COLO668 (cell line): ENCODE data around the gene DEPP1.
A peak's percentile ranks its signal among the peaks of the same experiment; 100 is the strongest.

Source experiments
- DNase-seq: peaks from one replicate; lab custom pipeline; 2025; ENCODE audit not compliant: unreplicated experiment; lab: John Stamatoyannopoulos, UW

The DEPP1 gene

DNA sequence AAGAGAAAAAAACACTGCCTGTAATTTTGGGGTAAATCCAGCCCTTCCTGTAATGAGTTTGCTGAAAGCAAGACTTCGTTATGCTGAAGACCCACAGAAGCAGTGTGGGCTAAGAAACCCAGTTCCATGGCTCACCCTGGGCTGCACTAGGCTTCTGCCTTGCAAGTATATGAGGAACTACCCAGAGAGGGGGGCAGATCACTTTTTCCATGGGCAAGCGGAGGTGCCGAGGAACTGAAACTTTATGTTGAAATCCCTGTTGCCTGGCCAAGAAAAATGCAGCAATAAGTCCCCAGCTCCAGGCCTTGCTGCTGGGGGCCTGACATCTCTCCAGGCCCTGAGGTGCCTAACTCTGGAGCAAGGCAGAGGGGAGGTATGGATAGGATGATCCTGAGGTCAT is 10.5 kb downstream of the DEPP1 start:
- DNase-seq: no peak

DNA sequence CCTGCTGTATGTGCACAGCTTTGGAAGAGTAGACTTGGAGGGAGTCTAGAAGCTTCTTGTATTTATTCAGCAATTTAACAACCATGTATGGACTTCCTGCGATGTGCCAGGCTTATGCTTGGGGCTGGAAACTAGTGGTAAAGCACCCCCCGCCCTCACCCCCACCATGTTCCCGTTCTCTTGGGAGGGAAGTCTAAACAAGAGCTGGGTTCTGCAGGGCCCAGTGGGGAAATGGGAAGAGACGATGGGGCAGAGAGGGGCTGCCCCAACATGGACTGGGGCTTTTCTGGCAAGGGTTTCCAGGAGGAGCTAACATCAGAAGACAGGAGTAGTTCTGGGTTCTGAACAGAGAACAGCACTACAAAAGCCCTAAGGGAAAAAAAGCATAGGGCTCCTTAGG is 11.0 kb downstream of the DEPP1 start:
- no peak for DNase-seq

GRCh38 chr10:44966816-44967509 is 11.6 kb downstream of the DEPP1 start:
- no peak for DNase-seq

GRCh38 chr10:44966129-44966815 is 12.3 kb downstream of the DEPP1 start:
- no peak for DNase-seq

GRCh38 chr10:44965651-44966097 is 12.9 kb downstream of the DEPP1 start:
- DNase-seq: no peak

- no peak for DNase-seq
Observed at GRCh38 chr10:44965104-44965503, 13.5 kb downstream of the DEPP1 start.

- DNase-seq: peak; percentile 25
Observed at GRCh38 chr10:44963772-44964633, 14.6 kb downstream of the DEPP1 start.

- peak; percentile 75 for DNase-seq
Observed at GRCh38 chr10:44962870-44963738, 15.5 kb downstream of the DEPP1 start.

DNA sequence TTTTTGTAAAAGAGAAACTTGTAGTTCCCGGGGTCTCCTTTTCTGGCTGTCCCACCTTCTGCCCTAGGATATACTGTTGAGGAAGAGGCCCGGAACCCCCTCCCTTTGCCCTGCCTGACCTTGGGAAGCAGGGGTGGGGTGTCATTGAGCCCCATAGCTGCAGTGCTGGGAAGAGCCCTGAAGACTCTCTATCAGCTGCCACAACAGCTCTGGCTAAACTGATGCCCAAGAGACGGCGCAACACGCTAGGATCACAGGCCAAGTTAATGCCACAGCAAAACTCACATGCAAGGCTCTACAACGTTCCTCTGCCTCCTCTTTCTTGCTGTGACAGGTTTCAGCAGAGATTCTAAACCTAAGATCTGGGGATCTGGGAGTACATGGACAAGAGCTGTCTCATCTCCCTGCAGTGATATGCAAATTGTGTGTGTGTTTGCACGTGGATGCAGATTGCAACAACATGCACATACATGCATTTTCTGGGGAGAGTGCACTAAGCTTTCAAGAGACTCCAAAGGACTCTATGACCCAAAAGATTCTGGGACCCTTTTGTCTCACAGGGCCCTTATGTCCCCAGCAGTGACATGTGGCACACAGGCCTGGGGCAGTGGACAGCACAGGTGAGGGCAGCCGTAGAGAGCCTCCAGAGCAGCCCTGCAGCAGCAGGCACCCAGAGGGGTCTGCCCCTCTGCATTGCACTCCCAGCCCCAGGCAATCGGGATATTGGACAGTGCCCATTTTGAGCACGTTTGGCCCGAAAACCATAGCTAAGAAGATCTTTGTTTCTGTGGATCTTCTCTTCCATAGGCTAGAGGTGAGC is 16.5 kb downstream of the DEPP1 start:
- no peak for DNase-seq

- DNase-seq: no peak
Observed at GRCh38 chr10:44961230-44961571, 17.4 kb downstream of the DEPP1 start.

GRCh38 chr10:44960482-44961229 is 18.0 kb downstream of the DEPP1 start:
- DNase-seq: no peak

GRCh38 chr10:44960088-44960460 is 18.5 kb downstream of the DEPP1 start:
- no peak for DNase-seq

- DNase-seq: peak; percentile 85
Observed at GRCh38 chr10:44959247-44960087, 19.1 kb downstream of the DEPP1 start, which contains the start of gene RASSF4. Gene RASSF4, plus strand, starts transcription at chr10:44959802. Its CDS starts 10,401 bp downstream, at chr10:44970203.

DNA sequence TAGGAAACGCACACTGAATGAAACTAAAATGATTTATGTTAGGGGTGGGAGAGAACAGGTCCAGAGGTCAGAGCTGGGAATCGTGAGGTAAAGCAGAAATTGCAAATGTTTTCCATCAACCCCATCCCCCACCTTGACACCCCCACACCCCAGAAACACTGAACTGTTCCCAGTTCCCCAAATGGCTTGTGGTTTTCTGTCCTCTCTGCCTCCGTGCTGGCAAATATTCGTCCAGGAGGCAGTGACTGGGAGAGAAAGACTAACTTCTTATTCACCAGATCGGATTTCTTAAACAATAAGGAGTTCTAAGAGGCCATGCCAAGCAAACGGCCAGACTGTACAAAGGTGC is 19.7 kb downstream of the DEPP1 start:
- DNase-seq: no peak

GRCh38 chr10:44958196-44958897 is 20.3 kb downstream of the DEPP1 start:
- no peak for DNase-seq

DNA sequence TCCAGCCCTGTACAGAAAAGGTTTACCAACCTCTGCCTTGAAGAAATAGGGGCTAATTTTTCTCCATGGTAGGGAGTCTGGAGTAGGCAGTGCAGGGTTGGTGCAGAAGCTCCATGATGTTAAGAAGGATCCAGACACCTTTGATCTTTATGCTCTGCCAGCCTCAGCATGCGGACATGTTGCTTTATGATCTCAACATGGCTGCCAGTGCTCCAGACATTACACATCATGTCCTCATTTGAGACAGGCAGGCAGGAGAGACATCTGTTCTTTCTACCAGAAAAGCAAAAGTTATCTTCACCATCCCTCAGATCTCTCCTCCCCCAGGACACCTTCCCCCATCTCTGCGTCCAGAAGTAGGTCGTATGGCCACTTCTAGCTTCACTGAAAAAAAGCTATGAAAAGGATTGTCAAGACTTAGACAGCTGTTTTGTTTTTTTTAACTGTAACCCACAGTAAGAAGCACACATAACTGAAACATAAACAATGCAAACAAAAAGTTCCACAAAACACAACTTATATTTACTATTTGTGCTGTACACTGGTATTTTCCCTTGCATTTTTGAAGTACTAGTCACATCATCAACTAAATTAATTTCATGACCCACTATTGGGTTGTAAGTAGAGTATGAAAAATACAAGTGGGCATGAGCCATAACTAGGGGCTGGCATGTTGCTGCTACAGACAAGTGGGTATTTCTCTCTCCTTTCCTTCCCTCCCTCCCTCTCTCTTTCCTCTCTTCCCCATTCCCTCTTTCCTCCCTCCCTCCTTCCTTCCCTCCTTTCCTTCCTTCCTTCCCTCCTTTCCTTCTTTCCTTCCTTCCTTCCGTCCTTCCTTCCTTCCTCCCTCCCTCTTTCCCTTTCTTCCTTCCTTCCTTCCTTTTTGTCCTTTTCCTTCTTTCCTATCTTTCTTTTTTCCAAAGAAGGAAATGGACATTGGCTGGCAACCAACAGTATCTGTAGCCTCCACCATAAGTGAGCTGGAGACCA is 21.6 kb downstream of the DEPP1 start:
- no peak for DNase-seq

DNA sequence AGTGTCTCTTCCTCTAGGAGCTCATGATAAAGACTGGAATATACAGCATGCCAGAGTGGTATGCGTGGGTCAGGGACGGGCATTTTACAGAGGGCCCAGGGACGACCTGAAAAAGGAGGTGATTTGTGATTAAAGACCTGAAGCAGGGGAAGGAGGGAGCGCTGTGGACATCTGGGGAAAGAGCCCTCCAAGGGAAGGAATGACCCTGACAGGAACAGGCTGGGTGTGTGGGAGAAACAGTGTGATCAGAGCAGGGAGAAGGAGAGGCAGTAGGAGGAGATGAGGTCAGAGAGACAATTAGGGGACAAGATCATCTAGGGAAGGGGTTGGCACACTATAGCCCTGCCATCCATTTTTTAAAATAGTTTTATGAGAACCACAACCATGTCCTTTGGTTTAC is 22.4 kb downstream of the DEPP1 start:
- DNase-seq: no peak
